GM13977 (cell line): ENCODE results near the gene RINL.

Experiments
- DNase-seq: peaks from one replicate; pipeline ENCODE4 v3.0.0; 2012; ENCODE audit warnings: low spot score
- CTCF ChIP-seq: IDR thresholded peaks from 2 replicates; pipeline ENCODE4 v1.5.1; 2012; ENCODE audit warnings: mild to moderate bottlenecking, control low read depth; ENCODE audit not compliant: insufficient read depth; ENCODE audit errors: extremely low read depth, missing control alignments
- in situ Hi-C: fragments of 300-500 bp; cut with MboI; formaldehyde crosslinking; loops from one replicate; pipeline ENCODE4 v1.12.0; 2022; ENCODE audit warnings: low sequenced_read_pairs, low pct_unique_long_range_greater_than_20kb, mixed read lengths, inconsistent platforms; ENCODE audit not compliant: unreplicated experiment

Gene RINL

GRCh38 chr19:38849147-38849859, 28.8 kb downstream of the RINL start:
- in situ Hi-C loops = no loop called here
- TF ChIP-seq CTCF = no peak
- peak; percentile 98 for DNase-seq

DNA sequence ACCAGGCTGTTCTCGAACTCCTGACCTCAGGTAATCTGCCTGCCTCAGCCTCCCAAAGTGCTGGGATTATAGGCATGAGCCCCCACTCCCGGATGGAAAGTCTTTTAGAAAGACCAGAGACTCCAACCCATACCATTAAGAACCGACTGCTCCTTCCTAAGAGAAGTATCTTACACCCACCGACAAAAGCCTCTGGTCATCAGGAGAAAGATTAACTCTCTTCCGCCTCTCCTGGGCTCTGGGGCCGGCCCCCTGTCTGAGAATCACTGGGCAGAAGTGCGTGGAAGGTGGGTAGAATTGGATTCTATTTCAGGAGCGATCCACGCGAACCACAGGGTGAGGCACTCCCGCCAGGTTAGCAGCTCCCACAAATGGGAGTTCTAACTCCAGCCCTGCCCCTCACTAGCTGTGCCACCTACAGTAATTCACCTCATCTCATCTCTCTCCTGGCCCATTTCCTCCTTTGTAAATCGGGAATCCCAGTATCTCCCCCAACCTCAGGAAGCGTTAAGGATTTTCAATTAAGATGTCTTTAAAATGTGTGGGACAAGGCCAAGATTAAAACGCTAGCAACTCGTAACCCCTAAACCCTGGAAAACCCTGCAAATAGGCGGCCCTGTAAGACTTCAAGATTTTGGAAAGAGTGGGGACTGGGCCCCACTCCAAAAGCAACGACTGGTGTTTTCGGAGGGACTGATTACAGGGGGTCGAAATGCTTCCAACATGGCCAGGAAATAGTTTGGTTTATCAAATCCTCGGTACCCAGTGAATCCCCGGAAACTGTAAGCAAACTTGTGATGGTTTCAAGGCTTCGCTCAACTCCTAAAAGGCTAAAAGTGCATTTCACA, 29.6 kb downstream of the RINL start:
- no peak for TF ChIP-seq CTCF
- DNase-seq = no peak
- in situ Hi-C loops = no loop called here

DNA sequence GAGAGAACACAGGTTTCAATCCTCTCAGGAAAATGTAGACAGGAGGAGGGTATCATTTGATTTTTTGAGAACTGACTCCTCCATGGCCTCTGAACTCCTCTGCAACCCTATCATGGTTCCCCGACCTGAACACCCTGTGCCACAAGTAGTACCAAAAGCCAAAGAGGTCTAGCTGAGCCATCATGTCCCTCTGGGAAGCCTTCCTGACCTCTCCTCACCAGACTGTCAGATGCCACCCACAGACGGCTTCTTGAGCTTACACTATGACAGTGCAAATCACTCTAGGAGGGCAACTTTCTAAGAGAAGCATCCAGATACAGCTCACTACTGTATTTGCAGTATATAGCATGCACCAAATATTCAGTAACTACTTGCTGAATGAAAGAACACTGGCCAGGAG, 32.0 kb downstream of the RINL start:
- no peak for DNase-seq
- in situ Hi-C loops = no loop called here
- no peak for TF ChIP-seq CTCF

DNA sequence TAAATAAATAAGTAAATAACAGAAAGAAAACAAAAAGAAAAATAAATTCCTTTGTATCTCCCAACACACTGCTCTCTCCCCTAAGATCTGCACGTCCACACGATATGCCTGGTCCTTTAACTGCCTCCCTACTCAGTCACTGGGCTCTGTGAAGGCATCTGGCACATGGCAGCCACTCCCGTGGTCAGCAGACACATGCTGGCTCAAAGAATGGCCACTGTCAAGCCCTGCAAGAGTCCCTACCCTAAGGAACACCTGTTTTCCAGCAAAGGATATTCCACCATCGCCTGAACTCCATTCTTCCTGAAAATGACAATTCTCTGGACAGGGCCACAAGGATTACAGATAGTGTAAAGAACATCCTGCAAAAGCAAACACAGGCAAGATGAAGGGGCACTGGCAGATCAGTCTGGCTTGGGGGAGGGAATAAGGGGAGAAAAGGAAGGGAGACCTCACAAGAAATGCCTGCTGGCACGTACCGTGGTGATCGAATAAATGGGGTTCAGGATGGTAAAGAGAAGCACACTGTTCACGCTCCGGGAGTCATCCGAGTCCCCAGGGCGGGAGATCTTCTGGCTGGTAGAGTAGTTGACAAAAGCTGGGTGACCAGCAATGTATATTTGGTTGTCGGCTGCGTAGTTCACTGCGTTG, 32.6 kb downstream of the RINL start:
- no peak for TF ChIP-seq CTCF
- in situ Hi-C loops = no loop called here
- no peak for DNase-seq

DNA sequence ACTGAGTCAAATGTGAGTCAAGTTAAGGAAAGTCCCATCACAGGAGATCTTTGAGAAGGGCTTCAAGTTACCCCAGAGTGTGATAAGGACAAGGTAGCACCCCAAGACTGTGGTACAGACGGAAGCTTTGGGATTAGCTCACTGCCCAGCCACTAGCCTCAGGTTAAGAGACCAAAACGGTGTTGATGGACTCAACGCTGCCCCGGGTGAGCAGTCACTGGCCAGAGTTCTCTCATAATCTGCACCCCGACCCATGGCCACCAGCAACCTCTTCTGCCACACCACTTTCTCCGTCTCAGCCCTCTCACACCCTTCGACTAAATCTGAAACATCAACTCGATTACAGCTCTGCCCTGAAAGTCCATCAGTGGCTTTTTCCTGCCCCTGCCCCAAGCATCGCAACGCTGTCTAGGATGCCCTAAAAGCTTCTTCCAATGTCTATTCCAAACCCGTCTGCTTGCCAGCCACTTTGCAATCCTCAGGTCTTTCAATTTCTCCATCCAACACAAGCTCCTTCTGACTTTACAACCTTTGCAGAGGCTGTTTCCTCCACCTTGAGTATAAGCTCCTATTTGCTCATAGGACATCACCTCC, 33.9 kb downstream of the RINL start:
- no peak for TF ChIP-seq CTCF
- in situ Hi-C loops = no loop called here
- no peak for DNase-seq

DNA sequence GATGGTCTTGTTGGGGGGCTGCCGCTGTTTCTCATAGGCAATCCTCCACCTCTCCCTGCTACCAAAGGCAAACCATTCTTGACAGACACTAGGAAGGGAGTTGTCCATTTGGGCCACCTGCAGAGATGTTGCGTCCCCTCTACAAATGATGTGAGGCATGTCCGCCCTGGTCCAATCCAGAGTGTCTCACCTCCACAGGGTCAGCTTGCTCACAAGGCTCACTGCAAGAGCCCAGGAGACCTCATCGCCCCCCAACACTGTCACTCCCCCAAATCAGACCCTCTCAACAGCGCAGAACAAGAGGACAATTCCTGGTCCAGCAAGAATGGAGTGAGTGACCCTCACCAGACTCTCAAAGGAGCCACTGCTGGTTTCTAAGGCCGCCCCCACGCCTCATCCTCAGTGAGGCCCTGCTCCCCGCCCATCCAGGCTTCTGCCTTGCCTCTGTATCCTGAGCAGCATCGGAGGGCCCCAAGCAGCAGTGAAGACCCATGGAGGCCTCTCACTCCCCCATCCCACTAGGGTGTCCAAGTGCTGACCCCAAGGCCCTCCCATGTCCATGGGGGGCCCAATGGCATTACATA, 34.8 kb downstream of the RINL start:
- TF ChIP-seq CTCF = no peak
- in situ Hi-C loops = no loop called here
- DNase-seq = no peak
